Activated naive CD8-positive, alpha-beta T cell treated with anti-CD3 and anti-CD28 coated beads for 36 hours (primary cell): ENCODE measurements around the gene SERPINA7. TPM values are rescaled to one million over a fixed set of nuclear protein-coding genes. Genes with fewer than 3 reads are reported as not detected.
"Not testable (repeated sequence)": the region's sequence is repeated elsewhere in the genome, so short reads cannot be mapped to it uniquely, and the experiment has no call there.

ENCODE experiments used
- DNase-seq: peaks from one replicate; pipeline ENCODE4 v3.0.0; 2021
- H3K27ac Mint-ChIP-seq: one replicate; pipeline ENCODE4 v1.8.0; 2022; ENCODE audit warnings: mild to moderate bottlenecking, moderate library complexity, mixed read lengths
- H3K27me3 Mint-ChIP-seq: one replicate; pipeline ENCODE4 v1.8.0; 2022; ENCODE audit warnings: mild to moderate bottlenecking, mixed read lengths
- H3K36me3 Mint-ChIP-seq: one replicate; pipeline ENCODE4 v1.8.0; 2021; ENCODE audit warnings: mild to moderate bottlenecking, mixed read lengths
- H3K4me1 Mint-ChIP-seq: one replicate; pipeline ENCODE4 v1.8.0; 2021; ENCODE audit warnings: mixed read lengths
- H3K4me3 Mint-ChIP-seq: one replicate; pipeline ENCODE4 v1.8.0; 2022; ENCODE audit warnings: mild to moderate bottlenecking, moderate library complexity, mixed read lengths
- H3K9me3 Mint-ChIP-seq: one replicate; pipeline ENCODE4 v1.8.0; 2022; ENCODE audit warnings: mixed read lengths
- total RNA-seq, 2 experiments: library from RNA; stranded (reverse); gene quantifications; one replicate each; pipeline ENCODE4 v1.2.3, GENCODE V29; 2021

SERPINA7 gene
- total RNA-seq = not detected

GRCh38 chrX:106038625-106039024, at the start of gene SERPINA7:
Gene SERPINA7 (minus strand): TSS chrX:106038727. CDS start chrX:106037058, 1,669 bp downstream.
- no peak for DNase-seq
- Mint-ChIP-seq H3K9me3 (no peaks in the 10 kb centered on the region), H3K36me3 (no peaks in the 10 kb centered on the region), H3K27me3 (no peaks in the 10 kb centered on the region), H3K4me1 (no peaks in the 10 kb centered on the region), H3K27ac (no peak within 1 kb of the TSS), H3K4me3 (no peak within 1 kb of the TSS)

GRCh38 chrX:106069048-106069447, 30.5 kb upstream of the SERPINA7 start:
- H3K4me1 Mint-ChIP-seq = no peaks in the 10 kb centered on the region
- H3K36me3 Mint-ChIP-seq = no peaks in the 10 kb centered on the region
- H3K9me3 Mint-ChIP-seq = no peaks in the 10 kb centered on the region
- no peak overlapping the region for H3K27ac Mint-ChIP-seq
- no peak overlapping the region for H3K4me3 Mint-ChIP-seq
- no peaks in the 10 kb centered on the region for H3K27me3 Mint-ChIP-seq
- no peak for DNase-seq

GRCh38 chrX:106050054-106050453, 11.5 kb upstream of the SERPINA7 start:
- no peaks in the 10 kb centered on the region for H3K4me1 Mint-ChIP-seq
- DNase-seq = no peak
- H3K36me3 Mint-ChIP-seq = no peaks in the 10 kb centered on the region
- H3K4me3 Mint-ChIP-seq = no peak overlapping the region
- no peak overlapping the region for H3K27ac Mint-ChIP-seq
- H3K27me3 Mint-ChIP-seq = no peaks in the 10 kb centered on the region
- no peaks in the 10 kb centered on the region for H3K9me3 Mint-ChIP-seq

GRCh38 chrX:106042296-106042695, 3.8 kb upstream of the SERPINA7 start:
- Mint-ChIP-seq H3K9me3 (no peaks in the 10 kb centered on the region), H3K4me3 (no peak overlapping the region), H3K27me3 (no peaks in the 10 kb centered on the region), H3K4me1 (no peaks in the 10 kb centered on the region), H3K36me3 (no peaks in the 10 kb centered on the region), H3K27ac (no peak overlapping the region)
- DNase-seq = no peak

- Mint-ChIP-seq H3K4me3 (no peak overlapping the region), H3K36me3 (no peaks in the 10 kb centered on the region), H3K4me1 (no peaks in the 10 kb centered on the region), H3K9me3 (no peaks in the 10 kb centered on the region), H3K27ac (no peak overlapping the region), H3K27me3 (no peaks in the 10 kb centered on the region)
- DNase-seq = no peak
Measured at GRCh38 chrX:106040861-106041260, 2.3 kb upstream of the SERPINA7 start.

- Mint-ChIP-seq H3K4me3 (no peak overlapping the region), H3K27me3 (no peaks in the 10 kb centered on the region), H3K36me3 (no peaks in the 10 kb centered on the region), H3K27ac (no peak overlapping the region), H3K4me1 (no peaks in the 10 kb centered on the region), H3K9me3 (no peaks in the 10 kb centered on the region)
- DNase-seq = no peak
Measured at GRCh38 chrX:106039920-106040319, 1.4 kb upstream of the SERPINA7 start.

- Mint-ChIP-seq H3K36me3 (no peaks in the 10 kb centered on the region), H3K27ac (no peak overlapping the region), H3K4me3 (no peak overlapping the region), H3K27me3 (no peaks in the 10 kb centered on the region), H3K9me3 (no peaks in the 10 kb centered on the region), H3K4me1 (no peaks in the 10 kb centered on the region)
- DNase-seq = no peak
Measured at GRCh38 chrX:106037835-106038473, 573 bp downstream of the SERPINA7 start.

GRCh38 chrX:106036716-106037115, 1.8 kb downstream of the SERPINA7 start:
- Mint-ChIP-seq H3K9me3 (no peaks in the 10 kb centered on the region), H3K4me3 (no peak overlapping the region), H3K27me3 (no peaks in the 10 kb centered on the region), H3K4me1 (no peaks in the 10 kb centered on the region), H3K27ac (no peak overlapping the region), H3K36me3 (no peaks in the 10 kb centered on the region)
- DNase-seq = no peak

- Mint-ChIP-seq H3K27me3 (no peaks in the 10 kb centered on the region), H3K4me1 (no peaks in the 10 kb centered on the region), H3K27ac (no peak overlapping the region), H3K36me3 (no peaks in the 10 kb centered on the region), H3K4me3 (no peak overlapping the region), H3K9me3 (no peaks in the 10 kb centered on the region)
- DNase-seq = no peak
Measured at GRCh38 chrX:106035064-106035463, 3.5 kb downstream of the SERPINA7 start.

- H3K9me3 Mint-ChIP-seq = no peaks in the 10 kb centered on the region
- no peak for DNase-seq
- H3K4me3 Mint-ChIP-seq = no peak overlapping the region
- no peaks in the 10 kb centered on the region for H3K36me3 Mint-ChIP-seq
- H3K27me3 Mint-ChIP-seq = no peaks in the 10 kb centered on the region
- no peak overlapping the region for H3K27ac Mint-ChIP-seq
- H3K4me1 Mint-ChIP-seq = no peaks in the 10 kb centered on the region
Measured at GRCh38 chrX:106023947-106024346, 14.6 kb downstream of the SERPINA7 start.

- DNase-seq = no peak
- Mint-ChIP-seq H3K27ac (no peak overlapping the region), H3K4me3 (no peak overlapping the region), H3K4me1 (no peaks in the 10 kb centered on the region), H3K27me3 (no peaks in the 10 kb centered on the region), H3K36me3 (no peaks in the 10 kb centered on the region), H3K9me3 (no peaks in the 10 kb centered on the region)
Measured at GRCh38 chrX:106022238-106022637, 16.3 kb downstream of the SERPINA7 start.

- Mint-ChIP-seq H3K4me1 (no peaks in the 10 kb centered on the region), H3K27me3 (no peaks in the 10 kb centered on the region)
Measured at GRCh38 chrX:106014119-106014775, 24.3 kb downstream of the SERPINA7 start.

GRCh38 chrX:106009145-106009544, 29.4 kb downstream of the SERPINA7 start:
- peaks cover 7% of the 10 kb centered on the region for H3K9me3 Mint-ChIP-seq

More at GRCh38 chrX:106014119-106014775, 24.3 kb downstream of the SERPINA7 start:
- H3K9me3 Mint-ChIP-seq = peaks cover 4% of the 10 kb centered on the region
- H3K36me3 Mint-ChIP-seq = no peaks in the 10 kb centered on the region
- no peak for DNase-seq
- H3K4me3 Mint-ChIP-seq = no peak overlapping the region
- H3K27ac Mint-ChIP-seq = no peak overlapping the region

GRCh38 chrX:106007815-106008214, 30.7 kb downstream of the SERPINA7 start:
- Mint-ChIP-seq H3K9me3 (peaks cover 7% of the 10 kb centered on the region), H3K4me1 (no peaks in the 10 kb centered on the region), H3K4me3 (no peak overlapping the region), H3K27ac (no peak overlapping the region), H3K27me3 (no peaks in the 10 kb centered on the region), H3K36me3 (no peaks in the 10 kb centered on the region)
- no peak for DNase-seq

More at GRCh38 chrX:106009145-106009544, 29.4 kb downstream of the SERPINA7 start:
- H3K4me1 Mint-ChIP-seq = no peaks in the 10 kb centered on the region
- no peak for DNase-seq
- no peak overlapping the region for H3K4me3 Mint-ChIP-seq
- no peak overlapping the region for H3K27ac Mint-ChIP-seq
- H3K27me3 Mint-ChIP-seq = no peaks in the 10 kb centered on the region
- no peaks in the 10 kb centered on the region for H3K36me3 Mint-ChIP-seq

- no peaks in the 10 kb centered on the region for H3K36me3 Mint-ChIP-seq
- no peak overlapping the region for H3K27ac Mint-ChIP-seq
- peaks cover 3% of the 10 kb centered on the region for H3K9me3 Mint-ChIP-seq
- no peaks in the 10 kb centered on the region for H3K4me1 Mint-ChIP-seq
- no peak for DNase-seq
- H3K27me3 Mint-ChIP-seq = no peaks in the 10 kb centered on the region
- no peak overlapping the region for H3K4me3 Mint-ChIP-seq
Measured at GRCh38 chrX:106005684-106006083, 32.8 kb downstream of the SERPINA7 start.

GRCh38 chrX:106000609-106001008, 37.9 kb downstream of the SERPINA7 start:
- not testable (repeated sequence) for H3K4me1 Mint-ChIP-seq, H3K27me3 Mint-ChIP-seq, H3K9me3 Mint-ChIP-seq, H3K36me3 Mint-ChIP-seq, H3K27ac Mint-ChIP-seq, DNase-seq, H3K4me3 Mint-ChIP-seq
